GM23248 (cell line): ENCODE data around the gene DHX29. TPM values are rescaled to one million over a fixed set of nuclear protein-coding genes. Genes with fewer than 3 reads are reported as not detected.
"Not testable (repeated sequence)": the region's sequence is repeated elsewhere in the genome, so short reads cannot be mapped to it uniquely, and the experiment has no call there.

Experiments
- DNase-seq: peaks from one replicate; pipeline ENCODE4 v3.0.0-alpha.2; 2015
- H2AFZ ChIP-seq: fragments of 200-600 bp; sonication (generic); 2 replicates; pipeline ENCODE4 v1.6.1; 2016; ENCODE audit warnings: antibody characterized with exemption
- H3F3A ChIP-seq: fragments of 200-600 bp; sonication (generic); 2 replicates; pipeline ENCODE4 v1.6.1; 2016; ENCODE audit warnings: mild to moderate bottlenecking, antibody characterized with exemption, mixed run types; ENCODE audit not compliant: insufficient read depth
- H3K27ac ChIP-seq: fragments of 200-600 bp; sonication (generic); 2 replicates; pipeline ENCODE4 v1.5.1; 2016; ENCODE audit warnings: mild to moderate bottlenecking
- H3K27me3 ChIP-seq: fragments of 200-600 bp; sonication (generic); replicated peaks from 2 replicates; pipeline ENCODE4 v1.6.1; 2016; ENCODE audit warnings: mild to moderate bottlenecking; ENCODE audit not compliant: insufficient read depth
- H3K36me3 ChIP-seq: fragments of 200-600 bp; sonication (generic); 2 replicates; pipeline ENCODE4 v1.6.1; 2016; ENCODE audit warnings: low read depth, mild to moderate bottlenecking
- H3K4me1 ChIP-seq: fragments of 200-600 bp; sonication (generic); 2 replicates; pipeline ENCODE4 v1.6.1; 2016; ENCODE audit warnings: mild to moderate bottlenecking; ENCODE audit not compliant: insufficient read depth
- H3K4me2 ChIP-seq: fragments of 200-600 bp; sonication (generic); one replicate; pipeline ENCODE4 v1.6.1; 2016; ENCODE audit warnings: mild to moderate bottlenecking; ENCODE audit not compliant: unreplicated experiment
- H3K4me3 ChIP-seq: fragments of 200-600 bp; sonication (generic); 2 replicates; pipeline ENCODE4 v1.5.1; 2016; ENCODE audit warnings: mild to moderate bottlenecking
- H3K79me2 ChIP-seq: fragments of 200-600 bp; sonication (generic); 2 replicates; pipeline ENCODE4 v1.6.1; 2016; ENCODE audit warnings: mild to moderate bottlenecking; ENCODE audit not compliant: insufficient read depth
- H3K9ac ChIP-seq: fragments of 200-600 bp; sonication (generic); 2 replicates; pipeline ENCODE4 v1.6.1; 2016; ENCODE audit warnings: mild to moderate bottlenecking
- H3K9me2 ChIP-seq: fragments of 200-600 bp; sonication (generic); 2 replicates; pipeline ENCODE4 v1.6.1; 2016; ENCODE audit warnings: mixed run types, mild to moderate bottlenecking, moderate library complexity; ENCODE audit not compliant: insufficient read depth
- H3K9me3 ChIP-seq: fragments of 200-600 bp; sonication (generic); one replicate; pipeline ENCODE4 v1.6.1; 2017; ENCODE audit warnings: low read depth
- H4K20me1 ChIP-seq: fragments of 200-600 bp; sonication (generic); 2 replicates; pipeline ENCODE4 v1.6.0; 2016; ENCODE audit not compliant: insufficient read depth
- EZH2 ChIP-seq: fragments of 200-600 bp; sonication (generic); IDR thresholded peaks from 2 replicates; pipeline ENCODE4 v1.6.1; 2018; ENCODE audit warnings: antibody characterized with exemption, mild to moderate bottlenecking; ENCODE audit not compliant: insufficient read depth, poor library complexity, severe bottlenecking
- EZH2phosphoT487 ChIP-seq: fragments of 200-600 bp; sonication (generic); IDR thresholded peaks from 2 replicates; pipeline ENCODE4 v1.6.1; 2018; ENCODE audit warnings: antibody characterized with exemption, moderate library complexity, mild to moderate bottlenecking, low read depth; ENCODE audit not compliant: insufficient read depth
- WGBS, 2 experiments: methylation state at CpG; one replicate each; pipeline ENCODE4 v1.1.6; 2015 to 2017; ENCODE audit warnings: low lambda C conversion rate in 2 of 2, low coverage in 1 of 2; ENCODE audit errors: missing lambda C conversion rate in 2 of 2; 5-methylcytosine and 5-hydroxymethylcytosine counted together
- in situ Hi-C: fragments of 300-500 bp; cut with MboI; formaldehyde crosslinking; loops from 2 replicates; pipeline ENCODE4 v1.15.0; 2020
- polyA plus RNA-seq: library from polyadenylated mRNA; unstranded; fragments of >200 nt; fragmentation: Nextera tagmentation; extraction: Ambion mirVana; gene quantifications from 2 replicates; pipeline ENCODE4 v1.2.1, GENCODE V29; 2016
- total RNA-seq: library from RNA; depleted of rRNA; stranded (reverse); fragments of >200 nt; shearing (Covaris generic); gene quantifications from 2 replicates; pipeline ENCODE4 v1.2.3, GENCODE V29; 2014

Gene DHX29
- total and polyA plus RNA-seq, 2 experiments from 2014 or later, result 35.8 to 65.6 TPM

GRCh38 chr5:55324006-55324405 is 16.5 kb upstream of the DHX29 start:
- no peak for DNase-seq
- Histone ChIP-seq H3K79me2 (peaks cover 93% of the 10 kb centered on the region), H2AFZ (no peak overlapping the region), H3K4me2 (no peak overlapping the region), H3K27ac (no peak overlapping the region), H3K4me3 (no peak overlapping the region), H3K36me3 (peaks cover 4% of the 10 kb centered on the region; the same call in 1 of the 2 replicates), H3K9me2 (no peaks in the 10 kb centered on the region), H3K27me3 (no peaks in the 10 kb centered on the region), H4K20me1 (no peaks in the 10 kb centered on the region), H3K9me3 (no peaks in the 10 kb centered on the region), H3K4me1 (peaks cover 12% of the 10 kb centered on the region; the same call in 1 of the 2 replicates), H3F3A (peaks cover 18% of the 10 kb centered on the region), H3K9ac (no peak overlapping the region)
- in situ Hi-C loops, result no loop called here
- TF ChIP-seq EZH2 (no peak), EZH2phosphoT487 (no peak)

GRCh38 chr5:55320571-55320970 is 13.1 kb upstream of the DHX29 start:
- no peaks in the 10 kb centered on the region for H3K27me3 ChIP-seq
- H3K79me2 ChIP-seq, result peaks cover 97% of the 10 kb centered on the region
- H3K27ac ChIP-seq, result peak overlapping the region; percentile 54
- TF ChIP-seq EZH2 (no peak), EZH2phosphoT487 (no peak)
- H3K36me3 ChIP-seq, result peaks cover 5% of the 10 kb centered on the region; the same call in 1 of the 2 replicates
- peaks cover 29% of the 10 kb centered on the region for H3F3A ChIP-seq
- H2AFZ ChIP-seq, result no peak overlapping the region
- peak overlapping the region; percentile 30 for H3K9ac ChIP-seq
- no peaks in the 10 kb centered on the region for H3K9me3 ChIP-seq
- H3K4me2 ChIP-seq, result peak overlapping the region; percentile 57
- peak; percentile 72 for DNase-seq
- H3K4me1 ChIP-seq, result peaks cover 12% of the 10 kb centered on the region; the same call in 1 of the 2 replicates
- no peaks in the 10 kb centered on the region for H4K20me1 ChIP-seq
- in situ Hi-C loops, result no loop called here
- H3K4me3 ChIP-seq, result peak overlapping the region; percentile 38; the same call in 1 of the 2 replicates
- no peaks in the 10 kb centered on the region for H3K9me2 ChIP-seq
- WGBS, 2 experiments, result 13 to 25% methylated on average over 4 of the region's 4 CpGs

GRCh38 chr5:55319491-55319890 is 12.0 kb upstream of the DHX29 start:
- Histone ChIP-seq H3K4me1 (peaks cover 12% of the 10 kb centered on the region; the same call in 1 of the 2 replicates), H3K4me3 (no peak overlapping the region), H3K9me3 (no peaks in the 10 kb centered on the region), H3K27me3 (no peaks in the 10 kb centered on the region), H3K9ac (no peak overlapping the region), H3F3A (peaks cover 29% of the 10 kb centered on the region), H2AFZ (no peak overlapping the region), H3K9me2 (no peaks in the 10 kb centered on the region), H3K36me3 (peaks cover 5% of the 10 kb centered on the region; the same call in 1 of the 2 replicates), H3K27ac (no peak overlapping the region), H3K4me2 (no peak overlapping the region), H3K79me2 (peaks cover 97% of the 10 kb centered on the region), H4K20me1 (no peaks in the 10 kb centered on the region; the same call in 1 of the 2 replicates)
- DNase-seq, result no peak
- 92 to 93% methylated on average over 1 of the region's 1 CpG for whole genome bisulfite sequencing, 2 experiments
- TF ChIP-seq EZH2phosphoT487 (no peak), EZH2 (no peak)
- in situ Hi-C loops, result no loop called here

- 97 to 99% methylated on average over 4 of the region's 4 CpGs for WGBS, 2 experiments
Measured at GRCh38 chr5:55318237-55318636, 10.7 kb upstream of the DHX29 start.

GRCh38 chr5:55316837-55317236 is 9.3 kb upstream of the DHX29 start:
- Histone ChIP-seq H3K9me3 (no peaks in the 10 kb centered on the region), H3K9me2 (no peaks in the 10 kb centered on the region), H3K9ac (no peak overlapping the region), H3K4me1 (peaks cover 13% of the 10 kb centered on the region), H3K79me2 (peaks cover 100% of the 10 kb centered on the region), H3K36me3 (peaks cover 5% of the 10 kb centered on the region; the same call in 1 of the 2 replicates), H3K27me3 (no peaks in the 10 kb centered on the region), H3K4me2 (no peak overlapping the region), H2AFZ (no peak overlapping the region), H3K27ac (no peak overlapping the region), H3F3A (peaks cover 29% of the 10 kb centered on the region), H4K20me1 (no peaks in the 10 kb centered on the region; the same call in 1 of the 2 replicates), H3K4me3 (no peak overlapping the region)
- no peak for TF ChIP-seq EZH2
- no peak for TF ChIP-seq EZH2phosphoT487
- no peak for DNase-seq
- in situ Hi-C loops, result no loop called here

More at GRCh38 chr5:55318237-55318636, 10.7 kb upstream of the DHX29 start:
- H3K9me2 ChIP-seq, H3K27me3 ChIP-seq, H3K36me3 ChIP-seq, H3K9me3 ChIP-seq, H3K9ac ChIP-seq, H3K27ac ChIP-seq, H3K4me3 ChIP-seq, in situ Hi-C loops, H4K20me1 ChIP-seq, DNase-seq, H2AFZ ChIP-seq, H3K4me2 ChIP-seq: not testable (repeated sequence)
- H3F3A ChIP-seq, result peaks cover 29% of the 10 kb centered on the region
- H3K79me2 ChIP-seq, result peaks cover 100% of the 10 kb centered on the region
- peaks cover 12% of the 10 kb centered on the region; the same call in 1 of the 2 replicates for H3K4me1 ChIP-seq
